ENCODE data around the gene FOXF2. TPM values are rescaled to one million over a fixed set of nuclear protein-coding genes. Genes with fewer than 3 reads are reported as not detected.

The FOXF2 gene
- total and polyA plus RNA-seq, 2 experiments from 2014 or later: not detected

GRCh38 chr6:1417718-1418117 is 28.3 kb downstream of the FOXF2 start:
- no peak for DNase-seq (ENCODE audit: low spot score)
- no peaks in the 10 kb centered on the region for H3K27me3 ChIP-seq (ENCODE audit: insufficient read depth)
- H3K79me2 ChIP-seq (replicated peaks; ENCODE audit: insufficient read depth): no peaks in the 10 kb centered on the region
- no peaks in the 10 kb centered on the region for H4K20me1 ChIP-seq (replicated peaks; ENCODE audit: insufficient read depth)
- H3K4me3 ChIP-seq: no peak overlapping the region
- no peak overlapping the region for H3K27ac Mint-ChIP-seq
- no peak overlapping the region for H3K4me3 Mint-ChIP-seq
- H3F3A ChIP-seq (replicated peaks; ENCODE audit: low read depth): no peaks in the 10 kb centered on the region
- peaks cover 12% of the 10 kb centered on the region for H3K9me3 Mint-ChIP-seq
- H3K9me2 ChIP-seq (ENCODE audit: insufficient read depth): no peaks in the 10 kb centered on the region
- H3K4me1 ChIP-seq (ENCODE audit: insufficient read depth): 0 out of 2 replicates have a peak, but pooled peaks cover 4% of the 10 kb centered on the region
- no peak overlapping the region for H3K27ac ChIP-seq (ENCODE audit: low read depth)
- H3K27me3 Mint-ChIP-seq (ENCODE audit: insufficient read depth, low read depth, poor library complexity): no peaks in the 10 kb centered on the region
- no peak for TF ChIP-seq ZNF331 (CRISPR knock-in tag; IDR thresholded peaks at IDR 0.05; ENCODE audit: low read depth)
- no peak for TF ChIP-seq CREB1 (CRISPR knock-in tag; IDR thresholded peaks at IDR 0.05; ENCODE audit: low read depth)
- no peak for TF ChIP-seq EZH2phosphoT487 (IDR thresholded peaks at IDR 0.05; ENCODE audit: unreplicated experiment)
- no peak for TF ChIP-seq REST (IDR thresholded peaks at IDR 0.05; ENCODE audit: unreplicated experiment)
- TF ChIP-seq JUNB (IDR thresholded peaks at IDR 0.05; ENCODE audit: unreplicated experiment): no peak
- TF ChIP-seq CTCF (conservative IDR thresholded peaks at IDR 0.05; ENCODE audit: low read depth in 2 of 2): no peak
- TF ChIP-seq STAT1 (IDR thresholded peaks at IDR 0.05; ENCODE audit: unreplicated experiment): no peak
- TF ChIP-seq ZNF114 (CRISPR knock-in tag; IDR thresholded peaks at IDR 0.05): no peak
- no peak for TF ChIP-seq ETS1 (IDR thresholded peaks at IDR 0.05)
- TF ChIP-seq POLR2AphosphoS5 (IDR thresholded peaks at IDR 0.05; ENCODE audit: low read depth): no peak
- no peak for TF ChIP-seq NANOG (IDR thresholded peaks at IDR 0.05; ENCODE audit: borderline replicate concordance)
- TF ChIP-seq EZH2 (IDR thresholded peaks at IDR 0.05; ENCODE audit: low read depth, unreplicated experiment): no peak
- no peak for TF ChIP-seq ZNF462 (CRISPR knock-in tag; IDR thresholded peaks at IDR 0.05)
- H3K36me3 ChIP-seq (ENCODE audit: insufficient read depth): no peaks in the 10 kb centered on the region
- H2AFZ ChIP-seq: 0 out of 2 replicates have a peak overlapping the region, but pooled peaks have one; percentile 28
- H3K4me2 ChIP-seq: no peak overlapping the region
- H3K36me3 Mint-ChIP-seq (ENCODE audit: low read depth): peaks cover 6% of the 10 kb centered on the region; the same call in 2 of the 3 replicates
- ATAC-seq: no peak
- H3K4me1 Mint-ChIP-seq: peaks cover 10% of the 10 kb centered on the region; the same call in 2 of the 3 replicates

All from GM23338 (cell line).